SK-N-SH (cell line): ENCODE measurements around the gene SLCO4A1.

Experiments
- CHD2 ChIP-seq: fragments of 150-350 bp; IDR thresholded peaks from 2 replicates; pipeline ENCODE4 v1.6.1; 2018; ENCODE audit warnings: low read length; ENCODE audit not compliant: partially characterized antibody
- EP300 ChIP-seq, 2 experiments: IDR thresholded peaks; 2 replicates each; pipeline versions ENCODE4 v1.4.0 to v1.6.1; 2012; ENCODE audit warnings: borderline replicate concordance in 1 of 2, low read depth in 1 of 2, low read length in 1 of 2
- GABPA ChIP-seq: IDR thresholded peaks from 2 replicates; pipeline ENCODE4 v1.4.0; 2012; ENCODE audit warnings: low read depth, mild to moderate bottlenecking
- RCOR1 ChIP-seq: fragments of 150-350 bp; IDR thresholded peaks from 2 replicates; pipeline ENCODE4 v1.6.1; 2017; ENCODE audit warnings: antibody characterized with exemption, low read length
- TF ChIP-seq, protein P1 (sequence below): IDR thresholded peaks from 2 replicates; pipeline ENCODE4 v1.4.0; 2012; ENCODE audit warnings: low read depth, borderline replicate concordance
- TF ChIP-seq, protein P2 (sequence below): fragments of 150-350 bp; IDR thresholded peaks from 2 replicates; pipeline ENCODE4 v1.6.1; 2017; ENCODE audit warnings: antibody characterized with exemption, low read length, low read depth, borderline replicate concordance

DNA sequence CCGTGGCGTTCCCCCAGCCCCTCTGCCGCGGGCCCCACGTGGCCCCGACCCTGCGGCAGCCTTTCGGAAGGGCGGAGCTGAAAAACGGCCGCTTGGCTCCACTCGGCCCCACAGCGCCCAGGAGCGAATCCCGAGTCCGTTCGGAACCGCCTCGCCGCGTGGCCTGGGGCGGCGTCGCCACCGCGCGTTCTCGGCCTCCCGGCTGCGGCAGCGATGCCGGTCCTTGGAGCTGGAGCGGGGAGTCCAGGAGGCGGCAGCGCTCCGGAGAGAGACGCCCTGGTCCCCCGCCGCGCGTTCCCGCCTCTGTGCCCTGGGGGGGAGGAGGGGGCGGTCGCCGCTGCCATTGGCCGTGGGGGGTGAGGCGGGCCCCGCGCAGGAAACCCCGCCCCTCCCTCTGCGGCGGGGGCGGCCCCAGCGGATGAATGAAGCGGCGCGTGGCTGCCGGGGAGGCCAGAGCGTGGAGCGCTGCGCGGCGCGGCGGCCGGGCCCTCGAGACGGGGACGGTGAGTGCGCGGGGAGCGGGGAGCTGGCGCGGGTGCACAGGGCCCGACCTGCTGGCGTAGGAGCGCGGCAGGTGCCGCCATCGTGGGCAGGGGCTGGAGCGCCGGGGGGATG is at the start of gene SLCO4A1:
- TF ChIP-seq RCOR1 (no peak), EP300 (IDR thresholded peaks at IDR 0.05; ENCODE audit: borderline replicate concordance in 1 of 2, low read depth in 1 of 2, low read length in 1 of 2) (no peak), GABPA (no peak), CHD2 (no peak)
- TF ChIP-seq, protein P1, sequence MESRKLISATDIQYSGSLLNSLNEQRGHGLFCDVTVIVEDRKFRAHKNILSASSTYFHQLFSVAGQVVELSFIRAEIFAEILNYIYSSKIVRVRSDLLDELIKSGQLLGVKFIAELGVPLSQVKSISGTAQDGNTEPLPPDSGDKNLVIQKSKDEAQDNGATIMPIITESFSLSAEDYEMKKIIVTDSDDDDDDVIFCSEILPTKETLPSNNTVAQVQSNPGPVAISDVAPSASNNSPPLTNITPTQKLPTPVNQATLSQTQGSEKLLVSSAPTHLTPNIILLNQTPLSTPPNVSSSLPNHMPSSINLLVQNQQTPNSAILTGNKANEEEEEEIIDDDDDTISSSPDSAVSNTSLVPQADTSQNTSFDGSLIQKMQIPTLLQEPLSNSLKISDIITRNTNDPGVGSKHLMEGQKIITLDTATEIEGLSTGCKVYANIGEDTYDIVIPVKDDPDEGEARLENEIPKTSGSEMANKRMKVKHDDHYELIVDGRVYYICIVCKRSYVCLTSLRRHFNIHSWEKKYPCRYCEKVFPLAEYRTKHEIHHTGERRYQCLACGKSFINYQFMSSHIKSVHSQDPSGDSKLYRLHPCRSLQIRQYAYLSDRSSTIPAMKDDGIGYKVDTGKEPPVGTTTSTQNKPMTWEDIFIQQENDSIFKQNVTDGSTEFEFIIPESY = no peak
- TF ChIP-seq, protein P2, sequence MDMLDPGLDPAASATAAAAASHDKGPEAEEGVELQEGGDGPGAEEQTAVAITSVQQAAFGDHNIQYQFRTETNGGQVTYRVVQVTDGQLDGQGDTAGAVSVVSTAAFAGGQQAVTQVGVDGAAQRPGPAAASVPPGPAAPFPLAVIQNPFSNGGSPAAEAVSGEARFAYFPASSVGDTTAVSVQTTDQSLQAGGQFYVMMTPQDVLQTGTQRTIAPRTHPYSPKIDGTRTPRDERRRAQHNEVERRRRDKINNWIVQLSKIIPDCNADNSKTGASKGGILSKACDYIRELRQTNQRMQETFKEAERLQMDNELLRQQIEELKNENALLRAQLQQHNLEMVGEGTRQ = no peak
